HepG2 (cell line): ENCODE results near the gene FAM111A. TPM values are rescaled to one million over a fixed set of nuclear protein-coding genes. Genes with fewer than 3 reads are reported as not detected.

Source experiments
- CBFB ChIP-seq: sonication (generic); formaldehyde crosslinking; IDR thresholded peaks from 2 replicates; pipeline ENCODE4 v1.4.0; 2020; ENCODE audit warnings: missing genetic modification reagents
- HDAC1 ChIP-seq: sonication (generic); formaldehyde crosslinking; IDR thresholded peaks from 2 replicates; pipeline ENCODE4 v1.5.1; 2020; ENCODE audit warnings: mild to moderate bottlenecking, missing genetic modification reagents
- JUN ChIP-seq: sonication (generic); formaldehyde crosslinking; IDR thresholded peaks from 2 replicates; pipeline ENCODE4 v1.4.0; 2020; ENCODE audit warnings: mild to moderate bottlenecking, missing genetic modification reagents
- KAT7 ChIP-seq: IDR thresholded peaks from 2 replicates; pipeline ENCODE4 v1.6.1; 2018; ENCODE audit warnings: borderline replicate concordance, missing compliant biosample characterization
- RBFOX2 ChIP-seq: fragments of 200-400 bp; formaldehyde crosslinking; IDR thresholded peaks from 2 replicates; pipeline ENCODE4 v1.6.1; 2017; ENCODE audit warnings: low read depth, mild to moderate bottlenecking, low read length
- SATB2 ChIP-seq: sonication (generic); formaldehyde crosslinking; IDR thresholded peaks from 2 replicates; pipeline ENCODE4 v1.5.0; 2020; ENCODE audit warnings: missing genetic modification reagents
- SRSF1 ChIP-seq: fragments of 200-400 bp; formaldehyde crosslinking; optimal IDR thresholded peaks from 2 replicates; pipeline ENCODE3; 2017; ENCODE audit warnings: mild to moderate bottlenecking, low read depth, low read length, moderate library complexity
- ZBTB8A ChIP-seq: sonication (generic); formaldehyde crosslinking; IDR thresholded peaks from 2 replicates; pipeline ENCODE4 v1.4.0; 2020; ENCODE audit warnings: mild to moderate bottlenecking, low read depth, missing genetic modification reagents, borderline replicate concordance
- ZNF562 ChIP-seq: sonication (generic); formaldehyde crosslinking; IDR thresholded peaks from 2 replicates; pipeline ENCODE4 v1.8.0; 2022; ENCODE audit warnings: missing genetic modification reagents, borderline replicate concordance
- ZNF674 ChIP-seq: sonication (generic); formaldehyde crosslinking; IDR thresholded peaks from 2 replicates; pipeline ENCODE4 v1.5.0; 2020; ENCODE audit warnings: low read depth, mild to moderate bottlenecking, missing genetic modification reagents
- ZSCAN21 ChIP-seq: sonication (generic); formaldehyde crosslinking; IDR thresholded peaks from 2 replicates; pipeline ENCODE4 v1.8.0; 2022; ENCODE audit warnings: mild to moderate bottlenecking, missing genetic modification reagents, moderate library complexity, borderline replicate concordance
- polyA plus RNA-seq, 8 experiments: library from polyadenylated mRNA; depleted of rRNA in 3 of 8; stranded (reverse) in 7 of 8; unstranded in 1 of 8; fragments of >200 nt; fragmentation: Illumina TruSeq in 4 of 8; extraction: Trizol in 4 of 8; gene quantifications; 2 replicates each; pipeline versions ENCODE4 v1.2.1 to v1.2.3, GENCODE V29; 2011 to 2016; ENCODE audit warnings: low read depth in 4 of 8, missing spikeins in 1 of 8, mixed read lengths in 1 of 8; ENCODE audit not compliant: insufficient read depth in 1 of 8
- total RNA-seq, 5 experiments: library from RNA; depleted of rRNA; stranded (reverse); fragments of >200 nt; fragmentation: Illumina TruSeq; extraction: Trizol; gene quantifications; 2 replicates each; pipeline ENCODE4 v1.2.3, GENCODE V29; 2016; ENCODE audit warnings: low read depth in 1 of 5
- TF ChIP-seq, protein P1 (sequence below): sonication (generic); formaldehyde crosslinking; IDR thresholded peaks from 2 replicates; pipeline ENCODE4 v1.5.0; 2020; ENCODE audit warnings: missing genetic modification reagents
- TF ChIP-seq, protein P2 (sequence below): sonication (generic); formaldehyde crosslinking; IDR thresholded peaks from 2 replicates; pipeline ENCODE4 v1.4.0; 2020; ENCODE audit warnings: missing genetic modification reagents, low read depth, mild to moderate bottlenecking, borderline replicate concordance
- TF ChIP-seq, protein P3 (sequence below): sonication (generic); formaldehyde crosslinking; conservative IDR thresholded peaks from 2 replicates; pipeline ENCODE4 v1.4.0; 2020; ENCODE audit warnings: mild to moderate bottlenecking, missing genetic modification reagents, moderate library complexity
- TF ChIP-seq, protein P4 (sequence below): sonication (generic); formaldehyde crosslinking; IDR thresholded peaks from 2 replicates; pipeline ENCODE4 v1.5.0; 2020; ENCODE audit warnings: missing genetic modification reagents
- TF ChIP-seq, protein P5 (sequence below): sonication (generic); formaldehyde crosslinking; conservative IDR thresholded peaks from 2 replicates; pipeline ENCODE4 v1.8.1; 2023; ENCODE audit warnings: missing genetic modification reagents
- TF ChIP-seq, protein P6 (sequence below): sonication (generic); formaldehyde crosslinking; IDR thresholded peaks from 2 replicates; pipeline ENCODE4 v1.8.1; 2023; ENCODE audit warnings: mild to moderate bottlenecking, inconsistent platforms, moderate library complexity, missing genetic modification reagents, borderline replicate concordance
- TF ChIP-seq, protein P7 (sequence below): IDR thresholded peaks from 2 replicates; pipeline ENCODE4 v1.6.1; 2016; ENCODE audit warnings: low read depth, borderline replicate concordance

Gene FAM111A
- total and polyA plus RNA-seq, 2 of the 13 experiments (the other 11 are each of a cell fraction or from before 2014, with no cell fraction given): 3.2 to 13.5 TPM

DNA sequence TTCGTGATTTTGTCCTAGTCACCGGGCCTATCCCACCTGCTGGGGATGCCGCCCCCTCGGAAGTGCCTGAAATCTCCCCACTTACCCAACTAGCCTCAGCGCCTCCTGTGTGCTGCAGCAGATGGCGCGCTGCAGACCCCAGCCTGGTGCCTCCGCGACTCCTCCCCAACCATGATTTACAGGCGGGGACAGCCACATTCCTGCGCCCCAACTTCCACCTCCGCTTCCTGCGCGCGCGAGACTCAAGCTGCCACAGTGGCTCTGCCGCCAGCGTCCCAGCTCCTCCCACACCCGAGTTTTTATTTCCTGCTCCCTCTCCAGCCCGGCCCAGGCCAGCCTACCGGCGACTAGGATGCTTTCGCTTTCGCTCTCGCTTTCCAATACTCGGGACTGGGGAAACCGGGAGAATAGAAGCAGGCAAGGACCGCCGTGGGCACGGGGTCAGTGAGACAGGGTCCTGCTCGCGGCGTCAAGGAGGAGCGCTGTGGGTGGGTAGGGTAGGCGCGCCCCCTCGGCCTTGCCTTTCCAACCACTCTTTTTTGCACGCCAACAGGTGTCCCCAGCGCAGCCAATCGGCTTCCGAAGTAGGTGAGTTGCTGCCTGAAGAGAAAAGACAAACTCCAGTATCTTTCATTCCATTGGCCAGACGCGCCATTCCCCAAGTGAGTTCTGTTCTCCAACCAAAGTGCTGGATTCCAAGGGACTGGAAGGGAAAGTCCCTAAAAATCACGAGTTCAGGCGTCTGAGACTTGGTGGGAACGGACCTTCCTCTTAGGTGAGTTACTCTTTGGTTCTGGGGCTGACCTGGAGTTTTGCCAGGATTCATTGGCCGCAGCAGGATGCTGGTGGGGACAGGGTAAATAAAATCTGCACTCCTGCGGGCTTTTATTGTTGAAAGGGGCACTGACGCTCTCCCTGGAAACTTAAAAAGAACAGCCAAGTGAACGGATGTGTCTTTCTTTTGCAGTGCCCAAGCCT is at the start of gene FAM111A (continued):
- TF ChIP-seq SRSF1 (peak; percentile 37), ZNF562 (CRISPR knock-in tag) (no peak), ZSCAN21 (CRISPR knock-in tag) (0 out of 2 replicates have a peak, but pooled peaks have one; percentile 27), KAT7 (CRISPR knock-in tag) (peak; percentile 42; the same call in 1 of the 2 replicates), HDAC1 (peak; percentile 76), JUN (CRISPR knock-in tag) (no peak), ZBTB8A (no peak), RBFOX2 (peak; percentile 69), ZNF674 (CRISPR knock-in tag) (no peak), SATB2 (CRISPR knock-in tag) (peak; percentile 47), CBFB (no peak)
- TF ChIP-seq, protein P1, sequence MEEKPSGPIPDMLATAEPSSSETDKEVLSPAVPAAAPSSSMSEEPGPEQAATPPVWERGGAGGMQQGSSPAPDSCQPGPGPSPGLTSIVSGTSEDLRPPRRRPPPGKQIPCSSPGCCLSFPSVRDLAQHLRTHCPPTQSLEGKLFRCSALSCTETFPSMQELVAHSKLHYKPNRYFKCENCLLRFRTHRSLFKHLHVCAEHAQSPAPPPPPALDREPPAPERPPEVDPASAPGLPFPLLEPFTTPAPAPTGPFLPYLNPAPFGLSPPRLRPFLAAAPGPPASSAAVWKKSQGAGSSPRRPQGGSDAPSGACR: peak; percentile 74; the same call in 1 of the 2 replicates
- TF ChIP-seq, protein P2, sequence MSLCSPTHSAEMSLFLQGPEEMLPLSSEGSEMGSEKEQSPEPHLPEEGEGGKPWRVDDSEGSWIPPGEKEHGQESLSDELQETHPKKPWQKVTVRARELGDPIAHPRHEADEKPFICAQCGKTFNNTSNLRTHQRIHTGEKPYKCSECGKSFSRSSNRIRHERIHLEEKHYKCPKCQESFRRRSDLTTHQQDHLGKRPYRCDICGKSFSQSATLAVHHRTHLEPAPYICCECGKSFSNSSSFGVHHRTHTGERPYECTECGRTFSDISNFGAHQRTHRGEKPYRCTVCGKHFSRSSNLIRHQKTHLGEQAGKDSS (CRISPR knock-in tag): no peak
- TF ChIP-seq, protein P3, sequence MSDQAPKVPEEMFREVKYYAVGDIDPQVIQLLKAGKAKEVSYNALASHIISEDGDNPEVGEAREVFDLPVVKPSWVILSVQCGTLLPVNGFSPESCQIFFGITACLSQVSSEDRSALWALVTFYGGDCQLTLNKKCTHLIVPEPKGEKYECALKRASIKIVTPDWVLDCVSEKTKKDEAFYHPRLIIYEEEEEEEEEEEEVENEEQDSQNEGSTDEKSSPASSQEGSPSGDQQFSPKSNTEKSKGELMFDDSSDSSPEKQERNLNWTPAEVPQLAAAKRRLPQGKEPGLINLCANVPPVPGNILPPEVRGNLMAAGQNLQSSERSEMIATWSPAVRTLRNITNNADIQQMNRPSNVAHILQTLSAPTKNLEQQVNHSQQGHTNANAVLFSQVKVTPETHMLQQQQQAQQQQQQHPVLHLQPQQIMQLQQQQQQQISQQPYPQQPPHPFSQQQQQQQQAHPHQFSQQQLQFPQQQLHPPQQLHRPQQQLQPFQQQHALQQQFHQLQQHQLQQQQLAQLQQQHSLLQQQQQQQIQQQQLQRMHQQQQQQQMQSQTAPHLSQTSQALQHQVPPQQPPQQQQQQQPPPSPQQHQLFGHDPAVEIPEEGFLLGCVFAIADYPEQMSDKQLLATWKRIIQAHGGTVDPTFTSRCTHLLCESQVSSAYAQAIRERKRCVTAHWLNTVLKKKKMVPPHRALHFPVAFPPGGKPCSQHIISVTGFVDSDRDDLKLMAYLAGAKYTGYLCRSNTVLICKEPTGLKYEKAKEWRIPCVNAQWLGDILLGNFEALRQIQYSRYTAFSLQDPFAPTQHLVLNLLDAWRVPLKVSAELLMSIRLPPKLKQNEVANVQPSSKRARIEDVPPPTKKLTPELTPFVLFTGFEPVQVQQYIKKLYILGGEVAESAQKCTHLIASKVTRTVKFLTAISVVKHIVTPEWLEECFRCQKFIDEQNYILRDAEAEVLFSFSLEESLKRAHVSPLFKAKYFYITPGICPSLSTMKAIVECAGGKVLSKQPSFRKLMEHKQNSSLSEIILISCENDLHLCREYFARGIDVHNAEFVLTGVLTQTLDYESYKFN (CRISPR knock-in tag): 0 out of 2 replicates have a peak, but pooled peaks have one; percentile 24
- TF ChIP-seq, protein P4, sequence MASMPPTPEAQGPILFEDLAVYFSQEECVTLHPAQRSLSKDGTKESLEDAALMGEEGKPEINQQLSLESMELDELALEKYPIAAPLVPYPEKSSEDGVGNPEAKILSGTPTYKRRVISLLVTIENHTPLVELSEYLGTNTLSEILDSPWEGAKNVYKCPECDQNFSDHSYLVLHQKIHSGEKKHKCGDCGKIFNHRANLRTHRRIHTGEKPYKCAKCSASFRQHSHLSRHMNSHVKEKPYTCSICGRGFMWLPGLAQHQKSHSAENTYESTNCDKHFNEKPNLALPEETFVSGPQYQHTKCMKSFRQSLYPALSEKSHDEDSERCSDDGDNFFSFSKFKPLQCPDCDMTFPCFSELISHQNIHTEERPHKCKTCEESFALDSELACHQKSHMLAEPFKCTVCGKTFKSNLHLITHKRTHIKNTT (CRISPR knock-in tag): no peak
- TF ChIP-seq, protein P5, sequence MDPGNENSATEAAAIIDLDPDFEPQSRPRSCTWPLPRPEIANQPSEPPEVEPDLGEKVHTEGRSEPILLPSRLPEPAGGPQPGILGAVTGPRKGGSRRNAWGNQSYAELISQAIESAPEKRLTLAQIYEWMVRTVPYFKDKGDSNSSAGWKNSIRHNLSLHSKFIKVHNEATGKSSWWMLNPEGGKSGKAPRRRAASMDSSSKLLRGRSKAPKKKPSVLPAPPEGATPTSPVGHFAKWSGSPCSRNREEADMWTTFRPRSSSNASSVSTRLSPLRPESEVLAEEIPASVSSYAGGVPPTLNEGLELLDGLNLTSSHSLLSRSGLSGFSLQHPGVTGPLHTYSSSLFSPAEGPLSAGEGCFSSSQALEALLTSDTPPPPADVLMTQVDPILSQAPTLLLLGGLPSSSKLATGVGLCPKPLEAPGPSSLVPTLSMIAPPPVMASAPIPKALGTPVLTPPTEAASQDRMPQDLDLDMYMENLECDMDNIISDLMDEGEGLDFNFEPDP (CRISPR knock-in tag): no peak
- TF ChIP-seq, protein P6, sequence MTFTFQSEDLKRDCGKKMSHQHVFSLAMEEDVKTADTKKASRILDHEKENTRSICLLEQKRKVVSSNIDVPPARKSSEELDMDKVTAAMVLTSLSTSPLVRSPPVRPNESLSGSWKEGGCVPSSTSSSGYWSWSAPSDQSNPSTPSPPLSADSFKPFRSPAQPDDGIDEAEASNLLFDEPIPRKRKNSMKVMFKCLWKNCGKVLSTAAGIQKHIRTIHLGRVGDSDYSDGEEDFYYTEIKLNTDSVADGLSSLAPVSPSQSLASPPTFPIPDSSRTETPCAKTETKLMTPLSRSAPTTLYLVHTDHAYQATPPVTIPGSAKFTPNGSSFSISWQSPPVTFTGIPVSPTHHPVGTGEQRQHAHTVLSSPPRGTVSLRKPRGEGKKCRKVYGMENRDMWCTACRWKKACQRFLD: no peak
- TF ChIP-seq, protein P7, sequence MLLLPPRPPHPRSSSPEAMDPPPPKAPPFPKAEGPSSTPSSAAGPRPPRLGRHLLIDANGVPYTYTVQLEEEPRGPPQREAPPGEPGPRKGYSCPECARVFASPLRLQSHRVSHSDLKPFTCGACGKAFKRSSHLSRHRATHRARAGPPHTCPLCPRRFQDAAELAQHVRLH (CRISPR knock-in tag): no peak
